Stimulated activated CD8-positive, alpha-beta memory T cell treated with anti-CD3 and anti-CD28 coated beads, Interleukin-12 subunit alpha, Interleukin-12 subunit beta, amount 100 ng/mL, for 24 hours (primary cell): ENCODE measurements around the gene SLC35D3.
"Not testable (repeated sequence)": the region's sequence is repeated elsewhere in the genome, so short reads cannot be mapped to it uniquely, and the experiment has no call there.

Experiments used
- DNase-seq: peaks from one replicate; pipeline ENCODE4 v3.0.0-alpha.2; 2020; ENCODE audit errors: extremely low read depth

The SLC35D3 gene

DNA sequence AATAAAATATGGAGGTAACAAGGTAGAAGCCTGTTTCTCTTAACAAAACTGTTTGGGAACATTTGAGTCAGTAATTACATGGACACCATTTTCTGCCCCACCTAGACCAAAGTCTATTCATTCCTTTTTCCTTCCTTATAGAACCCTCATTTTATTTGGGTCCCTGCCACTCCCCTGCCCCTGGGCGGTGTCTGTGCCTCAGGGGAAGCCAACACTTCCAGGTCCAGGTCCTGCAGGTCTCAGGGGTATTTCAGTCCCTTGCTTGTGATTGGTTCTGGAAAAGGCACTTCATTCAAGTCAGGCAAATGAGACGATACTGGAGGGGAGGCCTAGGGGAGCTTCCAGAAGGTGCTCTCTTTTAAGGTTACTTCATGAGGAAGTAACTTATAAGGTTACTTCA, 42.3 kb downstream of the SLC35D3 start:
- no peak for DNase-seq

DNA sequence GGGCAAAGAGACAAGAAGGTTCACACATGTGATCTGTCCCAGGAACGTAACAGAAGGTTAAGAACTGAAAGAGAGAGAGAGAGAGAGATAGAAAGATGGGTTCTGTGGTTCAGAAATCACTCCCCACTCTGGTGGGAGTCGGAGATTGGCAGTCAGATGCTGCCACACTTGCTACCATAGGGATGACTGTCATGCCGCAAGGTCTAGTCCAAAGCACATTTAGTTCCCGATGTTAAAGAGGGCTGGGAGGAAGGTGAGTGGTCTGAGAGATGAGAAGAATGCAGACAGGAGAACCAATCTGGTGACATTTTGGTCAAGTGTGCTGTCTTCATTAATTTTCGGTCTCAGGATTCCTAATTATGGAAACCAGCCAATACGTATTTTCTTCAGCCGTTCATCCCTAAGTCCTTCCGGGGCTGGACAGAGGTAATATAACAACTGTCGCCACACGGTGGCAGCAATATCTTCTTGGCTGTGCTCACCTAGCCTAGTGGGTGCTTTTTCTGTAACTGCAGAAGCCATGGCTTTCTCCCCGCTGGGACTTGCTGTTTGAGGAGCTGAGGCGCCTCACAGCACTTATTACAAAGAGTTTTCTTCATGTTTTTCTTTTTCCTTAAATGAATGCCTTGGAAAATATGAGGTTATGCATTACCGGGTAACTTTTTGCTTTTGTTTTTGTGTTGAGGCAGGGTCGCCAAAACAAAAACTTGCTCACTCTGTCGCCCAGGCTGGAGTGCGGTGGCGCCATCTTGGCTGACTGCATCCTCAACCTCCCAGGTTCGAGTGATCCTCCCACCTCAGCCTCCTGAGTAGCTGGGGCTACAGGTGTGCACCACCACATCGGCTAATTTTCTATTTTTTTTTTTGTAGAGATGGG, 46.0 kb downstream of the SLC35D3 start:
- DNase-seq, result peak; percentile 11

DNA sequence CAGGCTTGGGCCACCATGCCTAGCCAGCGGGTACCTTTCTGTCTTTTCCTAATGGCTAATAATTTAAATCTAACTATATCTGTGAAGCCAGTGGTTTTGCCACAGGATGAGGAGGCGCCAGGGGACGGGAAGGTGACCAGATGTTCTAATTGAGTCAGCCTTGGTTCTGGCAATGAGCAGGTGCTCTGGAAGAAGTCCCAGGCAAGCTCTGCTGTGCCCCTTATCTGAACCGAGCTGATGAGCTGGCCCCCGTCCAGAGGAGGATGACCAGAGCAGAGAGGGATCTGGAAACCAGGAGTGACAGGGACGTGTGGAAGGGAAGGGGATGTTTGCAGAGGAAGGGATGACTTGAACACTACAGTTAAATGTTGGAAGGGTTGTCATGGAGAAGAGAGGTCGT, 46.7 kb downstream of the SLC35D3 start:
- no peak for DNase-seq

DNA sequence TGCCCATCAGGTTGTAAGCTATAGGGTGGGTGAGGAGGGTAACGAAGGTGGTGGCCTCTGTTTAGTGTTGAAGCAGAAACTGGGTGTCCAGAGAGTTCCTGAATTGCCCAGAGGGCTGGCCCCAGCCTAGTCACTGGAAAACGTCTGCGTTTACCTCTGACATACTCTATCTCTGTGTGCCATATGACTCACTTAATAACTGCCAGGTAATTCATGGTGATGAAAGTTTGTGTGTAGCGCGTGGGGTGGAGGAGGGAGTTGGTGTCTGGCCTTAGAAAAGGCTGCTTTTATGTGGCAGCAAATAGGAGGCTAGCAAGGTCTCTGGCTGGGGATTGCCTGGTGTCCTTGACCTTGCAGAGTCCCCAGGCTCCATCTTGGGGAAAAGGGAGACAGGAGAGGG, 47.3 kb downstream of the SLC35D3 start:
- no peak for DNase-seq

DNA sequence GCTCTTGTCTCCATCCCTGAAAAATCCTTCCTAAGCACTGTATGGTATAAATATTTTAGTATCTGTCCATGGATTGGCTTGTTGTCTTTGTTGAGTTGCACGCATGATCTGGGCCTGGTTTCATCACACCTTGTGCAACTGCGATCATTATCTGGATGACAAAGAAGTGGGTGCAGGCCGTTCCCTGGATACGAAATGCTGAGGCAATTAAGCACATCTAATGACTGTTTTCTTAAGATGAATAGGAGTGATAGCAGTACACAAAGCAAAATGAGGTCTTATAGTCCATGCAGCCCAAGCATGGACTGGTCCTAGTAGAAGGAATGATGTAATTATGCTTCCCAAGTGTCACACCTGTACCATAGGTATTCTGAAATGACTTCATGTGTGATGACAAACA, 47.8 kb downstream of the SLC35D3 start:
- no peak for DNase-seq

DNA sequence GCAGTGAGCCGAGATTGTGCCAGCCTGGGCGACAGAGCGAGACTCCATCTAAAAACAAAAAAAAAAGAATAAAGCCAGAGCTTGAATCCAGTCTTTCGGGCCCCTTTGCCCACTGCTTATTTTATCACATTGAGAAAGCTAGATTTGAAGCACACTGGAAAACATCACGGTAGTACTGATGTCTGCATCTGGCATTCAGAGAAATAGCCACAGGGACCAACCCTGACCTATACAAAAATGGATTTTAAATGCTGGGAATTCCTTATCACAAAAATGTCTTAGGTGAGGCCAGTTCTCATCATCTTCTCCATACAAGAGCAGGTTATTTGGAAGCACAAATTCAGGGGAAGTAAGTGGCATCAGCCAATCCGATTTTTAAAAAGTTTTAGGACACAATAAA, 49.5 kb downstream of the SLC35D3 start:
- DNase-seq, result no peak

DNA sequence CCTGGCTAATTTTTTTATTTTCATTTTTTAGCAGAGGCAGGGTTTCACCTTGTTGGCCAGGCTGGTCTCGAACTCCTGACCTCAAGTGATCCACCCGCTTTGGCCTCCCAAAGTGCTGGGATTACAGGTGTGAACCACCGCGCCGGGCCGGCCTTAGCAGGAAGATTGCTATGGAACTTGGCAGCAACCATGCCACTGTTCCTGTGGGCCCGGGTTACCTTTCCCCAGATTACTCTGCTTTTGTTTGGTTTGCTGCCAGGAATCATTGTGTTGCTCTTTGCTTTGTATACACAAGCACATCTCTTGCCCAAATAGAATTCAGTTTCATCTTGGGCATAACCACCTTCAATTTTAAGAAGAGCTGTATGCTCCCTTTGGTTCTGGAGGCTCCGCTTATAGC, 51.7 kb downstream of the SLC35D3 start:
- not testable (repeated sequence) for DNase-seq
